Vagina (tissue), 2 donors: ENCODE measurements around the gene PFKL.

ENCODE experiments used
- CTCF ChIP-seq, 3 experiments: fragments of 450-650 bp in 2 of 3; fragments of 200-600 bp in 1 of 3; sonication (generic) in 1 of 3; IDR thresholded peaks; one replicate each; pipeline ENCODE4 v1.5.1; 2017 to 2019; ENCODE audit warnings: antibody characterized with exemption in 3 of 3, mild to moderate bottlenecking in 2 of 3, moderate library complexity in 2 of 3
- POLR2A ChIP-seq, 2 donors: fragments of 450-650 bp; IDR thresholded peaks; one replicate each; pipeline ENCODE4 v1.6.1; 2017; ENCODE audit warnings: antibody characterized with exemption in 2 of 2, mild to moderate bottlenecking in 2 of 2, moderate library complexity in 2 of 2

GRCh38 chr21:44374601-44375280, 74.9 kb downstream of the PFKL start:
- TF ChIP-seq CTCF (IDR thresholded peaks at IDR 0.05) (no peak), POLR2A (IDR thresholded peaks at IDR 0.05) (no peak)
